Fibroblast of lung (primary cell): Measurements from ENCODE around the gene PACSIN2.

Source experiments
- CTCF ChIP-seq, 2 donors: IDR thresholded peaks in 1 of 2; conservative IDR thresholded peaks in 1 of 2; 1 replicate in 1 of 2; 2 replicates in 1 of 2; pipeline ENCODE4 v1.5.1; 2011 to 2012; ENCODE audit warnings: low read length in 2 of 2, control low read depth in 1 of 2, inconsistent platforms in 1 of 2, low read depth in 1 of 2, mild to moderate bottlenecking in 1 of 2
- EZH2 ChIP-seq: IDR thresholded peaks from 2 replicates; pipeline ENCODE4 v1.5.1; 2012; ENCODE audit warnings: low read length, control low read depth, mild to moderate bottlenecking; ENCODE audit errors: missing control alignments

GRCh38 chr22:42926104-42926503 lies 88.8 kb downstream of the PACSIN2 start:
- TF ChIP-seq CTCF (conservative IDR thresholded peaks at IDR 0.05 in 1 of 2, IDR thresholded peaks at IDR 0.05 in 1 of 2; ENCODE audit: low read depth in 1 of 2, low read length in 2 of 2), result no peak
- no peak for TF ChIP-seq EZH2
